Fibroblast of skin of right biceps (primary cell): ENCODE measurements around the gene TOR1AIP2.

ENCODE experiments used
- DNase-seq: peaks from one replicate; pipeline ENCODE4 v3.0.0-alpha.2; 2013

Gene TOR1AIP2

DNA sequence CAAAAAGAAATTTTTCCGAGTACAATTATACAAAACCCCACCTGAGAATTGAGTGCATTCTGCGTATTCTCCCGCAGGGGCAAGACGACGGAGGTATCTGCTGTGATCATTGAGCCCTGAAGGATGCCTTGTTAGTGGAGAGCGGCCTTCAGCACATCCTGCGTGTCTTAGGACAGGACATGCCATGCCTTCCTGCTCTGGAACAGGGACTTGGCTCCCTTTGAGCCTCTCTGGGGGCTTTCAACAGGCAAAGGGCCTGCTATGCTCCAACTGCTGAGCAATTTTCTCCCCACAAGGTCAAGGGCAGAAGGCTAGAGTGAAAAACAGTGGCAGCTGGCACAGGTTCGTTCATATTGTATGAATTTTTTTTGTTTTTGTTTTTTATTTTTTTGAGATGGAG lies 52.4 kb downstream of the TOR1AIP2 start:
- no peak for DNase-seq

DNA sequence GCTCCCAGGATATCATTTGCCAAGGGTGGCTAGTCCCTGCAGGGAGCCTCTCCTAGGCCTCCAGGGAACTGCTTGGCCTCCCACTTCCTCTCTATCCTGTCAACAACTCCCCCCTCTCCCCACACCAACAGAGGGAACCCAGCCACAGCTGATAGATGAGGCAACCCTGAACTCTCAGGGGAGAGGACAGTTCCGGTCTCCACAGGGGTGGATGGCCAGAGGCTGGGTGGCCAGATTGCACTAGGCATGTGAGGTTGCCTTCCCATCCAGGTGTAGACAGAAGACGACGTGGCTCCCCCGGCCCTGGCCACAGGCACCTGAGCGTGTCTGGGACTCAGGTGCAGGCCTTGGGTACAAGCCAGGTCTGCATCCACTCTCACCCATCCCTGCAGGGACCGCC lies 53.3 kb downstream of the TOR1AIP2 start:
- no peak for DNase-seq

DNA sequence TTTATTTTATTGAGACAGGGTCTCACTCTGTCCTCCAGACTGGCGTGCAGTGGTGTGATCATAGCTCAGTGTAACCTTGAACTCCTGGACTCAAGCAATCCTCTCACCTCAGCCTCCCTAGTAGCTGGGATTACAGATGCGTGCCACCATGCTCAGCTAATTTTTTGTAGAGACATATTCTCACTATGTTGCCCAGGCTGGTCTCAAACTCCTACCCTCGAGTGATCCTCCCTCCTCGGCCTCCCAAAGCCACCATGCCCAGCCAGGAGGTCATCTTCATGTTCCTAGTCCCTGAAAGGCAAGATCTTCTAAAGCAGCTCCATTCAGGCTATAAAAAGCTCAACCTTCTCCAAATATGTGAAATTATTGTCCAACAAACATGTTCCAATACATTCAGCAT lies 53.9 kb downstream of the TOR1AIP2 start:
- DNase-seq, result no peak

DNA sequence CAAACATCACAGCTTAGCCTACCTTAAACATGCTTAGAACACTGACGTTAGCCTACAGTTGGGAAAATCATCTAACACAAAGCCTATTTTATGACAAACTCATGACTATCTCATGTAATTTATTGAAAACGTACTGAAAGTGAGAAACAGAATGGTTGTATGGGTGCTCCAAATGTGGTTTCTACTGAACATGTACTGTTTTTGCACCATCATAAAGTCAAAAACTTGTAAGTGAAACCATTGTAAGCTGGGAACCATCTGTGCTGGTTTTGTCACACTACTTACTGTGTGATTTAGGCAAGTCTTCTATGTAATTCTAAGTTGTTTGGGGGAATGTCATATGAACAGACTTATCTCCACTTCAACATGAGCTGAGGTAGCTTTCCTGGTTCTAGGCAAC lies 55.5 kb downstream of the TOR1AIP2 start:
- no peak for DNase-seq

DNA sequence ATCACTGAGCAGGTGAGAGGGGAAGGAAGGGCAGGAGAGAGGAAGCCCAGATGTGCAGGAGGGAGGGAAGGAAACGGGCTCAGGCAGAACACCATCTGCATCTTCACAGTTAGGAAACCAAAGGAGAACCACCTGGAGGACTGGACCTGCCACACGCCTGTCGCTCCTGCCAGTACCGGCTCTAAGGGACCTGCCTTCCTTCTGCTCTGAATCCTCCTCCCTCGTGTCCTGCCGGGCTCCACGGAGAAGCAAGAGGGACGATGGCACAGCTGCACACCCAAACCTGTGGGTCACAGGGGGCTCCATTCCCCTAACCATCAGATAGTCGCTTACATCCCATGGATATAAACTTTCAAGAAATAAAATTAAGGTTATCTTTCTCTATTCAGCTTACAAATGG lies 56.1 kb downstream of the TOR1AIP2 start:
- no peak for DNase-seq

DNA sequence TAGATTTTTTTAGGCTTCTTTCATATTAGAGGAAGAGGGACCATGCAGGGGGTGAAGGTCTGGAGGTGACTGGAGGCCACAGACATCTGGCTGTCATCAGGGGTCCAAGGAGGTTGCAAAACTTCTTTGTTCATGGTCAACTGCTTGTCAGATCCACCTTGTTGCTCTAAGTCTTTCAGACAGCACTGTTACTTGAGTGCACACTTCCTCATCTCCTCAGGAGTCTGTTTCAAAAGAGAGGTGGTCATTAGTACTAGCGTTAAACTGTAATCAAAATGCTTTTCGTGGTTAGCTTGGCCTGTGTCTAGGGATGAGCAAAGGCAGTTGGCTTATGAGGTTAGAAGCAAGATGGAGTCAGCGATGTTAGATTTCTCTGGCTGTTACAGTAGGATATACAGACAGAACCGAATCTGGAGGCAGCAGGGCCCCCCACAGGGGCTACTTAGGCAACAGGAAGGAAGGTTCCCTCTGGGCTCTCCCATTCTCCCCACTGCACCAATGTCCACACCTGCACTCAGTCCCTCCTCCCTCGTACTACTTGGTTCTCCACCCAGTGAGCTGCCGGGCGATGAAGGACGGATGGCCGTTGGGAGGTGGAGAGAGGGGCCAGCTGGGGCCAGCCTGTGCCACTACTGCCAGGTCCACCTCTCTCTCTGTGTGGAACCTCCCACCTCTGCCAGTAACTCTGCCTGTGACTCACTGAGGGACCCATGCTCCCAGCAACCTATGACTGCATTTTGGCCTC lies 57.2 kb downstream of the TOR1AIP2 start:
- no peak for DNase-seq

DNA sequence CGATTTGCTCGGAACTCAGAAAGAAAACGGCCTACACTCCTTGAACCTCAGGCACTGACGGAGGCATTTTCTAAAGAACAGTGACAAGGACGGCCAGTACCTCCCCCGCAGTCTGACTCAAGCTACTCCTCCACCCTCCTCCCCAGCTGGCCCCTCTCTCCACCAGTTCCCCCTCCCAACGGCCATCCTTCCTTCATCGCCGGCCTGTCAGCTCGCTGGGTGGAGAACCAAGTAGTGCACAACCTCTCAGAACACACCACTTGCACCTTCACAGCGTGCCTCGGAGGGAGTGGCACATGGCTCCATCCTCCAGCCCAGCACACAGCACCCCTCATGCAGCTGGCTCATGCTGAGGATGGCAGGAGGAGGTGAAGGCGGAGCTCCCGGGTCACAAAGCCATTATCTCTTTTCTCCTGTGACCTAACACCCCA lies 58.8 kb downstream of the TOR1AIP2 start:
- no peak for DNase-seq

DNA sequence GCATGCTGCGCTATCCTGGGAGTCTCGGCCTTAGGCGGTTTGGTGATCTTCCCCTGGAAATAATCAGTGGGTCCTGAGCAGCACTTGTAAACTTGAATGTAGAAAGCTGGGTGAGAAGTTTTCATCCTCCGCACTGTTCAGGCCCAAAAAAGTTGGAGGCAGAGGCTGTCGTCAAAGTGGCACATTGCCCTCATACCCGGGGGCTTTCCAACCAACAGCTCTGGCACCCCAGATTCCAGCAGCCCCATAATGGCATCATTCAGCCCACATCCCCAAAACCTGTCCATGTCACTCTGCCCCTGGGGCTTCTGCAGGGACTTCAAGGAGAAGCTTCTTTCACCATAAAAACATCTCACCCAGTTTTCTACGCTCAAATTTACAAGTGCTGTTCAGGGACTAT lies 59.3 kb downstream of the TOR1AIP2 start:
- no peak for DNase-seq

DNA sequence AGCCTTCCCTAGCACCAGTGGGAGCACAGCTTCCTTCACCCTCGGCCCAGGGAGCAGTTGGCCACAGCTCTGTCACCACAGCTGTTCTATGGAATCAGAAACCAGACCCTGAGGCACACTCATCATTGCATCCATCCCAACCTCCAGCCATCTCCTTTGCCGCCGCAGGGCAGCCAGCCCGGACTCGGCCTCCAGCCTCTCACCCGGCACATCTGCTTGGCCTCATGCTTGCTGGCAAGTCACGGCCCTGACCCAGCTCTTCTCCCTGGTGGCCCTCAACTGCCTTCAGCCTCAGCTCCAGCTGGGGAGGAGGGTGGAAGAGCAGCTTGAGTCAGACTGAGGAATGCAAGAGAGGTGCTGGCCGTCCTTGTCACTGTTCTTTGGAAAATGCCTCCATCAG lies 59.8 kb downstream of the TOR1AIP2 start:
- DNase-seq, result peak; percentile 38

DNA sequence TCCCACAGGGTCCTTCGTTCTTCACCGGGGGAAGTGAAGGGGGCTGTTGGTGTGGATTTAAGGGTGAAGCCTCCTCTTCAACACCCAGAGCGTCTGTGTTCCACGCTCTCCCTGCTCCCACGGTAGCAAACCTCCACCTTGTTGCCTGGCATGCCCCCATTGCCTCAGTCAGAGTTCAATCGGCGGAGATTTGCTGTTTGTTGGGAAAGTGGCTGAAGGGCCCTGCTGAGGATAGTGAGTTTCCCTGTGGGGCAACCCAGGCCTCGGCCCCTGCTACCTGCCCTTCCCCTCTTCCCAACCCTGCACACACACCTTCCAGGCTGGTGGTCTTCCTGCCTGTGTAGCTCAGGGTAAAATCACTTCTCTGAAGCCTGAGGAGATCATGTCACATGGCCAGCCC lies 60.5 kb downstream of the TOR1AIP2 start:
- DNase-seq, result no peak

DNA sequence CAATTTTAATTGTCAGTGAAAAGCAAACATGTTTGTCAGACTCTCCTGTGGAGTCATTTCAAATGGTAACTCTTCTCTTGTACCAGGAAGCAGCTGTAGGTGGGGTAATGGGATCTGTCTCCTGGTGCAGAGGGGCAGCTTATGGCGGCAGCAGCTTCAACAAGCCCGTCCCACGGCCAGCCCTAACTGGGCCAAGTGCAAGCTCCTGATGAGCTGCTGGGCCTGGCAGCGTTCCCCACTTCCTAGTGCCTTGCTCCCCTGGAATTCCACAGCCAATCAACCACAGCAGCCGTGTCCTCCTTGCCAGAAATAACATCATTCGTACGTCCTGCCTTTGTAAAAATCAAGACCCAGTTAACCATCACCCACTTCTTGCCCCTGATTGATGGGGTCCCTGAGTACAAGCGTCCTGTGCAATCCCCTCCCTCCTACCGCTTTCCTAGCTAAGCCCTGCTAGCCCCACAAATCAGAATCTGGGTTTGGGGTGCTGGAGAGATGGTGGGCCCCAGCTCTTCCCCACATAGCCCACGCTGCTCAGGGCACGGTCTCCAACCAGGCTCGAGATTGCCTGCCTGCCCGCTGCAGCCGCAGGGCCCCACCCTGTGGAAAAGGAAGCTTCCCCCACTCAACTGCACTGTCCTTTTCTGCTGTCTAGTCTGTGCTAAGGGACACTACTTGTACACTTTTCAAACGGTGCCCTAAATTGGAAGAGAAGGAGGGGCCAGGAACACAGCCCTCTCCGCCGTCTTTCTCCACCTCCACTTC lies 61.2 kb downstream of the TOR1AIP2 start:
- DNase-seq, result peak; percentile 15

DNA sequence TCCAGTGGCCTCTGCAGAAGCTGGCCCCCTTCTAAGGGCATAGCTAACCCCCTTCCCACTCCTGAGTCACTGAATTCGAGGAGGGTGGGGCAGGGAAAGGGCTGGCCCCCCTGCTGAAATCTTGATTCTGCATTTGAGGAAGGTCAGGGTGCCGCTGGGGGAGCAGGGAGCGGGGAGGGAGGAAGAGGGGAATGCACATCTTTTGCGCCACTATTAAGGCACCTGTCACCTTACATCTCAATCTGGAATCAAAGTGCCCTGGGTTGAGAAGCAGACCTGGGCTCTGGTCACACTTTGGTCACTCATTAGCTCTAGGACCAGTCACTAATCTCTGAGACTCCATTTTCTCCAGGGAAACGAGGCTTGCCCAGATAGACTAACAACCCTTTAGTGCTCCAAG lies 62.0 kb downstream of the TOR1AIP2 start:
- no peak for DNase-seq

DNA sequence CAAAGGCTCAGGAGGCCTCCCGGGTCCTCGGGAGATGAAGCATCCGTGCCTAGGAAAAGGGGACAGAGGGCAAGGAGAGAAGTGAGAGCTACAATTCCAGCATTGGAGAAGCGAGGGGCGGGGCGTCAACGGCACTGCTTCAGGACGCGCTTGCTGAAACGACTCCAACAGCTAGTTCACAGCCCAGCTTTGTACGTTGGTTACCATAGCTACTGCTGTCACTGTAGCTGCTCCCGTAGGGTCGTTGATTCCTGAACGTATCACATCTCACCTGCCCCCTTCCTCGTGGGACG lies 63.1 kb downstream of the TOR1AIP2 start:
- no peak for DNase-seq

DNA sequence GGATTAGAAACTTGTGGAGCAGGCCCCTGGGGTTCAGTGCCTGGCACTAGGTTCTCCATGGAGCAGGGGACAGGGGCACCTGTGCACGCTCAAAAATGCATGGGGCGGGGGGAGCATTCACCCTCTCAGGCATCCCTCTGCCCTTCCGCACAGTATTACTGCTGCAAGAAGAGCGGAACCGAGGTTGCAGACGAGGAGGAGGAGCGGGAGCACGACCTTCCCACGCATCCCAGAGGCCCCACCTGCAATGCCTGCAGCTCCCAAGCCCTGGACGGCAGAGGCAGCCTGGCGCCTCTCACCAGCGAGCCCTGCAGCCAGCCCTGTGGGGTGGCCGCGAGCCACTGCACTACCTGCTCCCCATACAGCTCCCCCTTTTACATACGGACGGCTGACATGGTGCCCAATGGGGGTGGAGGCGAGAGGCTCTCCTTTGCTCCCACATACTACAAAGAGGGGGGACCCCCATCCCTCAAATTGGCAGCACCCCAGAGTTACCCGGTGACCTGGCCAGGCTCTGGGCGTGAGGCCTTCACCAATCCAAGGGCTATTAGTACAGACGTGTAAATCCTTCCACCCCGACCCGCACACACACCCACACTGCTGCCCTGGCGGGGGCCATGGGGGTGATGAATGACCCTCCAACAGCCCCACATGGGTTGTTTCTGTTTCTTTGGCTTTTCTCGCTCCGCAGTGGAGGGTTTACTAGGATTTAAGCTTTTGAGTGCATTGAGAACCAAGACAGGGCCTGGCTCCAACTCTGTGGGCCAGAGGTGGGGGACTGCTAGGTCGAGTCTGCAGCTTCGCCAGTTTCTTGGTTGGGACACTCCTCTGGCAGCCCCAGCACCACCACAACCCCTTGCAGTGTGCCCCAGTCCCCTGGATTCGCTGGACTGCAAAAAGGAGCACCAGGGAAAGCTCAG lies 63.7 kb downstream of the TOR1AIP2 start:
- DNase-seq, result no peak

DNA sequence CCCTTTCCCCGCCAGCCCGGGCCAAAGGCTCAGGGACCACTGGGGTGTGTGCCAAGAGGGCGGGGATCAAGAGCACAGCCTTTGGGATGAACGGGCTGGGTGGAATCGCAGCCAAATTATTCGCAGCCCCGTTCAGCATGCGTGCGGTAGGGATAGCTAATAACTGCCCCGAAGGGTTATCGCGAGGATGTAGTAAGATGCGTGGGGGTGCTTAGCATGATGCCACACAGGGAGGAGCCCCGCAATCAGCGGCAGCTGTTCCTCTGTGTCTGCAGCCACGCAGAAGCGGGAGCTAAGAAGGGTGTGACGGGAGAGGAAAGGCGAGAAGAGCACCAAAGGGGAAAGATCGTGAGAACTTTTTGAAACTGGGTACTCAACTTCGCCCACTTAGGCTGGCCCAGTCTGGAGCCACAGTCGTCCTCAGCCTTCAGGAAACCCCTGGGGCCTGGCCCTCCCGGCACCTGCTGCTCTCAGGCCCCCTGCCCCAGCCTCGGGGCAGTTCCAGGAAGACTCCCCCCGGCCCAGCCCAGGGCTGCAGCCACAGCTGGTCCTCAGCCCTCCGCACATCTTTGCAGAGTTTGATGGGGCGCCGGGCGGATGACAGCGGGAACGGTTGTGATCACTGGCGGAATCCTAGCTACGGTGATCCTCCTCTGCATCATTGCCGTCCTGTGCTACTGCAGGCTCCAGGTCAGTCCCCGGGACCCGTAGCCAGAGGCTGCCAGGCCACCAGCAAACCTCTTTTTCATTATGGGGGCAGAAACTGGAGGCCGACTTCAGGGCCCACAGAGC lies 64.9 kb downstream of the TOR1AIP2 start:
- no peak for DNase-seq

DNA sequence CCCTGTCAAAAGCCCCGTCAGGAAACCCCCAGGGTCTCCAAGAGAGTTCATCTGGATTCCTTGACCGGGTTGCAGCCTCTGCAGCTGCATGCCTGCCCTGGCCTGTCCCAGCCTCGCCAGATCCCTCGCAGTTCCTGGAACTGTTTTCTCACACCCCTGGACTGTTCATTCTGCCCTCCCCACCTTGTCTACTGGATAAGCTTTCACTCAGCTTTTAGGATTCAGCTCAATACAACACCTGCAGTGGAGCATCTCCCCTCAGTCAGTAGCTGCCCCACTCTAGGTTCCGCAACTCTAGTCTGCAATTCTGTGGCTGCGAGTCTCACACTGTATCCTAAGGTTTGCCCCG lies 67.3 kb downstream of the TOR1AIP2 start:
- DNase-seq, result no peak

DNA sequence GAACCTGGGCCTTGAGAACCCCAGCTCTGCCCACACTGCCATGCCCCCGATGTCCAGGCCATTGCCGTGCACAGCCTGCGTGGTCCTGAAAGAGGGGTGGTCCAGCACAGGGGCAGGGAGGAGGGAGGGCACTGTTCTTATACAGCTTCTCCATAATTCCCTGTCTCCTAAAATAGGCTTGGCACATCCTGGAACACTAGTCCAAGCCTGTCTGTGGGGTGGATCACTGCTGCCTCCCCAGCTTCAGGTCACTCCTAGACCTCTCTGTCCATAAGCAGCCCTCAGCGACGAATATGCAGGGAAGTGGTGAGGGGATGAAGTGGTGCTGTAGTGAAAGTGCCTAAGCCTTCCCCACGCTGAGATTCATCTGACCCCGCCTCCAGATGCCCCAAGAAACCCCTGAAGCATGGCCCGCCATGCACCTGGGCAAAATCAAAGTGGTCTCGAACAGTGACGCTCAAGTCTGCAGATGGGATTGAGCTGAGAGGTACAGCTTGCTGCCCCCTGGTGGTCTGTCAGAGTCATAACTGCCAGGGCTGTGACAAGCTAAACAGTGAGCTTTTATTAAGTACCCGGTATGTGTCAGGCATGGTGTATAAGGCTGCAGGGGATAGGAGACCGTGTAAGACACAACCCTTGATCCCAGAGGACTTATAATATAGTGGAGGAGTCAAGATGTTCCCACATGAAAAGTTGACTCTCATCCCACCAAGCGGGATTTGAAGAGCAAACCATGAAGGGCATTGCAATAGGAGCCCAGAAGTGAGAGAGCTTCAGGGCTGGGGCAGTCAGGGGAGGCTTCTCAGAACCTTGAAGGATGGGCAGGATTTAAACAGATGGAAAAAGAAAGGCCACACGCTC lies 67.9 kb downstream of the TOR1AIP2 start:
- peak; percentile 60 for DNase-seq

DNA sequence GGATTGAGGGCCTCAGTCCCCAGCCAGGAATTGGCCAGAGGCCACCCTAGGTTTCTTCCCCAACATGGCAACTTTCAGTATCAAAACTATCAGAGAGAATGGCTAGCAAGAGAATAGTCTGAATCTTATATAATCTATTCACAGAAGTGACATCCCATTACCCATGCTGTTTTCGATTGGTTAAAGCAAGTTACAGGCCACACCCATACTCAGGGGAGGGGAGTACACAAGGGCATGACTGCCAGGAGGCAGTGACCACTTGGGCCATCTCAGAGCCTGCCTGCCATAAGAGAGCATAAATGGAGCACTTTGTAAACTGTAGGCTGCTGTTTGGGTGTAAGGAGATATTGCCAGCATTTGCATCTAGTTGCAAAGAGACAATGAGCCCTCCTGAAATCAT lies 69.1 kb downstream of the TOR1AIP2 start:
- DNase-seq, result no peak

DNA sequence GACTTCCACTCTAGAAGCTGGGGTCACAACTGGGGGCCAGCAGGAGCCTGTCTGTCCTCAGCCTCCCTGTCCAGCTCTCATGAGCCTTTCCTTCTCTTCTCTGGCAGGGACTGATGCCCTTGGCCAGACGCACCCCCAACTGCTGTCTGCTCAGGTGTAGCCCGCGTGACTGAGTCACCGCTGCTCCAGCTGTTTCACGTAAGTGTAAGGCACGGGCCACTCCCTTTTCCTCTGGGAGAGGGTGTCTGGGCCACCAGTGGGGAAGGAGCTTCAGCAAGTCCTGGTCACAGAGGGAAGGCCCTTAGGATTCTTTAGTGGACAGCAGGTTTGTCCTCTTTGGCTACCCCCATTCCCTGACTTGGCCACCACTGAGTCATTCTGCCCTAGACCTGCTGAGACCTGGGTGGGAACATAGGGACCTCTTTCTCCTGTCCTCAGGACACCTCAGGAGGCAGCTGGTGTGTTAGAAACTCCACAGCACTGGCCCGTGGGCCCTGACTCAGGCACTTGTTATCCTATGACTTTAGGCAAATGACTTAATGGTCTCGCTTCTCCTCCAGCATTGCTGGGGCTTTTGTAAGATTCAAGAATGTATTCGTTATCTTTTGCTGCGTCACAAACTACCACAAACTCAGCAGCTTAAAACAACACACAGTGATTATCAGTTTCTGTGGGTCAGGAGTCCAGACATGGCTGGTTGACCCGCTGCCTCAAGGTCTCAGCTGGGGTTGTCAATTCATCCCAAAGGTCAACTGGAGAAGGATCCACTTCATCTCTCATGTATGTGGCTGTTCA lies 69.7 kb downstream of the TOR1AIP2 start:
- peak; percentile 25 for DNase-seq

DNA sequence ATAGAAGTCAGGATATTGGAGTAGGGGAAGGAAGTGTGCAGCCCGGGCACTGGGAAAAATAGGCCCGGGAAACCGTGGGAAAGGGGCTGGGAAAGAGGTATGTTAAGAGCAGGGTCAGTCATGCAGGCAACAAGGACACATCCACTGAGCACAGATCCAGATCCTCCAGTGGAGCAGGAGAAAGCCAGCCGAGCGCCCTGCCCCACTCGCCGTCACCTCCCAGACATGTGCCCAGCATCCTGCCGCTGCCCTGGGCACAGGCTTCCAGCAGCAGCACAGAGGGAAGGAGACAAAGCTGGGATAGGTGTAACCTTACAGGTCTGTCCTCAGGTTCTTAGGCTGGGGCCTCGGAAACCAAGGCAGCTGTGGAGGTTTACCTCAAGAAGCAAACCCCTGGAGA lies 70.3 kb downstream of the TOR1AIP2 start:
- DNase-seq, result no peak

DNA sequence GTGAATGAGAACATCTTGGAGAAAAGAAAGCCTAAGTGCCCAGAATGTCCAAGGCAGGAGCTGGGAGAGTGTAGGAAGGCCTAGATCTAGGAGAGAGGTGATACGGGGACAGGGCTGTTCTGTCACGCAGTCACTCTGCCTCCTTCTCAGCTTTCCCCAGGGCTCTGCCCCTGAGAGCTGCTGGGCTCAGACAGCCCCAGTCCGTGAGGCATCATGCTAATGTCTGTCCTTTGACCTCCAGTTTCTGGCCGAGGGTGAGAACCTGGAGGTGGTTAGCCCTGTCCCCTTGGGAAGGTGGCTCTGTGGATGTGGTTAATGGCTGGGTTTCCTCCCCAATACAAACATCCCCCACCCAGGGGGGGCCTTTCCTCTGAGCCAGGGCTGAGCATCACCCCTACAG lies 71.3 kb downstream of the TOR1AIP2 start:
- DNase-seq, result no peak
